Muscle of leg (tissue), 11 donors: ENCODE results near the gene SUPT6H. TPM values are rescaled to one million over a fixed set of nuclear protein-coding genes. Genes with fewer than 3 reads are reported as not detected.
"Not testable (repeated sequence)": the region's sequence is repeated elsewhere in the genome, so short reads cannot be mapped to it uniquely, and the experiment has no call there.

Experiments
- DNase-seq: peaks from one replicate; pipeline ENCODE4 v3.0.0; 2013
- H3K27ac ChIP-seq: one replicate; pipeline ENCODE4 v1.5.1; 2013; ENCODE audit warnings: mild to moderate bottlenecking, low read length, control low read depth
- H3K27me3 ChIP-seq: one replicate; pipeline ENCODE4 v1.6.1; 2013; ENCODE audit warnings: low read length; ENCODE audit not compliant: control insufficient read depth, insufficient read depth
- H3K36me3 ChIP-seq: one replicate; pipeline ENCODE4 v1.6.1; 2013; ENCODE audit warnings: low read length; ENCODE audit not compliant: control insufficient read depth, insufficient read depth
- H3K4me1 ChIP-seq: one replicate; pipeline ENCODE4 v1.6.1; 2013; ENCODE audit warnings: low read length; ENCODE audit not compliant: control insufficient read depth, insufficient read depth
- H3K4me3 ChIP-seq: one replicate; pipeline ENCODE4 v1.5.1; 2013; ENCODE audit warnings: low read length, control low read depth
- H3K9me3 ChIP-seq: replicated peaks from 2 replicates; pipeline ENCODE4 v1.6.1; 2013; ENCODE audit warnings: low read depth, low read length; ENCODE audit not compliant: control insufficient read depth
- WGBS: methylation state at CpG from one replicate; pipeline ENCODE4 v1.1.5; 2013; ENCODE audit warnings: missing lambda C conversion rate; ENCODE audit not compliant: insufficient coverage; 5-methylcytosine and 5-hydroxymethylcytosine counted together
- polyA plus RNA-seq, 8 donors: library from polyadenylated mRNA; unstranded; fragments of 120-200 nt; gene quantifications; one replicate each; pipeline versions ENCODE4 v1.2.1 to v1.2.3, GENCODE V29; 2013; ENCODE audit warnings: inconsistent platforms in 1 of 8, low replicate concordance in 1 of 8; ENCODE audit not compliant: insufficient read length in 8 of 8, insufficient read depth in 1 of 8
- total RNA-seq: library from RNA; stranded (reverse); fragments of 120-200 nt; gene quantifications from one replicate; pipeline ENCODE4 v1.2.4, GENCODE V29; 2013

SUPT6H gene
- total and polyA plus RNA-seq, 9 donors, result 28.1 to 53.3 (median 43.5) TPM

DNA sequence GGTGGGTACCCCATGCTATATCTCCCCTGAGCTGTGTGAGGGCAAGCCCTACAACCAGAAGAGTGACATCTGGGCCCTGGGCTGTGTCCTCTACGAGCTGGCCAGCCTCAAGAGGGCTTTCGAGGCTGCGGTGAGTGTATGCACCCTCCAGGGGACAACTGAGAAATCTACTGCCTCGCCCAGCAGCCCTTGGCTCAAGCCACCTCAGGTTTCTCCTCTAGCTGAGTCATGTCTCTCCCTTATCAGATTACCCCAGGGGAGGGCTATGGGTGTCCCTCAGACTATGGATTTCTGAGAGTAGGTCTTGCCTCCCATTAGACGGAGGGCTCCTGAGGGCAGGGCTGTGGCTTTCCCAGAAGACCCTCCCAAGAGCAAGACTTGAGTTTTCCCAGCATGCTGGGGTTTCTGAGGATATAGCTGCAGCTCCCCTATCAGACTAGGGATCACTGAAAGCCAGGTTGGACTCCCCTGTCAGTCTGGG is 73.3 kb downstream of the SUPT6H start:
- Histone ChIP-seq H3K27me3 (no peaks in the 10 kb centered on the region), H3K27ac (no peak overlapping the region), H3K4me1 (no peaks in the 10 kb centered on the region), H3K36me3 (peaks cover 6% of the 10 kb centered on the region), H3K4me3 (no peak overlapping the region), H3K9me3 (no peaks in the 10 kb centered on the region)
- no peak for DNase-seq
- WGBS, result 33% methylated on average over 1 of the region's 5 CpGs

GRCh38 chr17:28735913-28736769 is 74.1 kb downstream of the SUPT6H start:
- DNase-seq, H3K36me3 ChIP-seq, H3K27ac ChIP-seq, H3K4me3 ChIP-seq, H3K27me3 ChIP-seq, H3K9me3 ChIP-seq, H3K4me1 ChIP-seq: not testable (repeated sequence)
- no CpG with 5 or more reads among the region's 8 CpGs for WGBS

DNA sequence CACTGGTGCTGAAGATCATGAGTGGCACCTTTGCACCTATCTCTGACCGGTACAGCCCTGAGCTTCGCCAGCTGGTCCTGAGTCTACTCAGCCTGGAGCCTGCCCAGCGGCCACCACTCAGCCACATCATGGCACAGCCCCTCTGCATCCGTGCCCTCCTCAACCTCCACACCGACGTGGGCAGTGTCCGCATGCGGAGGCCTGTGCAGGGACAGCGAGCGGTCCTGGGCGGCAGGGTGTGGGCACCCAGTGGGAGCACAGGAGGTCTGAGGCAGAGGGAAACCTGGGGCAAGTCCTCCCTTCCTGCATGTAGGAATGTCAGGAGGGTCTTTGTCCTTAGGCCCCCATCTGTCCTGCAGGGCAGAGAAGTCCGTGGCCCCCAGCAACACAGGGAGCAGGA is 75.3 kb downstream of the SUPT6H start:
- H3K4me1 ChIP-seq, result peaks cover 3% of the 10 kb centered on the region
- H3K27me3 ChIP-seq, result no peaks in the 10 kb centered on the region
- peaks cover 10% of the 10 kb centered on the region for H3K36me3 ChIP-seq
- H3K9me3 ChIP-seq, result no peaks in the 10 kb centered on the region
- WGBS, result 97% methylated on average over 9 of the region's 12 CpGs
- no peak overlapping the region for H3K4me3 ChIP-seq
- DNase-seq, result no peak
- H3K27ac ChIP-seq, result no peak overlapping the region

GRCh38 chr17:28737770-28738679 is 76.0 kb downstream of the SUPT6H start:
- no peak overlapping the region for H3K27ac ChIP-seq
- no peak overlapping the region for H3K4me3 ChIP-seq
- no peak for DNase-seq
- WGBS, result 93% methylated on average over 15 of the region's 22 CpGs
- peaks cover 10% of the 10 kb centered on the region for H3K36me3 ChIP-seq
- H3K27me3 ChIP-seq, result no peaks in the 10 kb centered on the region
- no peaks in the 10 kb centered on the region for H3K9me3 ChIP-seq
- peaks cover 7% of the 10 kb centered on the region for H3K4me1 ChIP-seq

DNA sequence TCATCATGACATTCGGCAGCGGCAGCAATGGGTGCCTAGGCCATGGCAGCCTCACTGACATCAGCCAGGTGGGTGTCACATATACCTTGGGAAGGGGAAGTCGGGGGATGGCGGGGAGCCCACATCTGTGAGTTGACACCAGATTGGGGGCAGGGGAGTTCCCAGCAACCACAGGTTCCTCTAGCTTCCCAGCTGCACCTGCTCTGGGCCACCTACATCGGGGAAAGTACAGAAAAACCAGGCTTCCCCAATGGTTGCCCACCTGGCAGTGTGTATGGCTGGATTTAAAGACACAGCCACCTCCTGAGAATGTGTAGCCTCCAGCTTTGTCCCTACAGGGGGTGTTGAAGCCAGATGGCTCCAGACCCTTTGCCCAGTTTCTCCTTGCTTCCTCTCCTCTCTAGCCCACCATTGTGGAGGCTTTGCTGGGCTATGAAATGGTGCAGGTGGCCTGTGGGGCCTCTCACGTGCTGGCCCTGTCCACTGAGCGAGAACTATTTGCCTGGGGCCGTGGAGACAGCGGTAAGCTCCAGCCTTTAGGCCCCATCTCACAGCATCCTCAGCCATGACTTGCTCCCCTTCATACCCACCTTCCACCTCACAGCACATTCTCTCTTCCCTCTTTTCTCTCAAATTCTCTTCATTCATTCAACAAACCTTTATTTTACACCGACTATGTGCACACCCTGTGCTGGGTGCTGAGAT is 76.8 kb downstream of the SUPT6H start:
- H3K4me3 ChIP-seq, result no peak overlapping the region
- no peak overlapping the region for H3K27ac ChIP-seq
- peaks cover 10% of the 10 kb centered on the region for H3K36me3 ChIP-seq
- 85% methylated on average over 6 of the region's 10 CpGs for WGBS
- no peaks in the 10 kb centered on the region for H3K27me3 ChIP-seq
- H3K9me3 ChIP-seq, result no peaks in the 10 kb centered on the region
- no peak for DNase-seq
- peaks cover 13% of the 10 kb centered on the region for H3K4me1 ChIP-seq

GRCh38 chr17:28740406-28741357 is 78.7 kb downstream of the SUPT6H start:
- H3K36me3 ChIP-seq, result peaks cover 10% of the 10 kb centered on the region
- H3K27ac ChIP-seq, result no peak overlapping the region
- WGBS, result 85% methylated on average over 6 of the region's 10 CpGs

DNA sequence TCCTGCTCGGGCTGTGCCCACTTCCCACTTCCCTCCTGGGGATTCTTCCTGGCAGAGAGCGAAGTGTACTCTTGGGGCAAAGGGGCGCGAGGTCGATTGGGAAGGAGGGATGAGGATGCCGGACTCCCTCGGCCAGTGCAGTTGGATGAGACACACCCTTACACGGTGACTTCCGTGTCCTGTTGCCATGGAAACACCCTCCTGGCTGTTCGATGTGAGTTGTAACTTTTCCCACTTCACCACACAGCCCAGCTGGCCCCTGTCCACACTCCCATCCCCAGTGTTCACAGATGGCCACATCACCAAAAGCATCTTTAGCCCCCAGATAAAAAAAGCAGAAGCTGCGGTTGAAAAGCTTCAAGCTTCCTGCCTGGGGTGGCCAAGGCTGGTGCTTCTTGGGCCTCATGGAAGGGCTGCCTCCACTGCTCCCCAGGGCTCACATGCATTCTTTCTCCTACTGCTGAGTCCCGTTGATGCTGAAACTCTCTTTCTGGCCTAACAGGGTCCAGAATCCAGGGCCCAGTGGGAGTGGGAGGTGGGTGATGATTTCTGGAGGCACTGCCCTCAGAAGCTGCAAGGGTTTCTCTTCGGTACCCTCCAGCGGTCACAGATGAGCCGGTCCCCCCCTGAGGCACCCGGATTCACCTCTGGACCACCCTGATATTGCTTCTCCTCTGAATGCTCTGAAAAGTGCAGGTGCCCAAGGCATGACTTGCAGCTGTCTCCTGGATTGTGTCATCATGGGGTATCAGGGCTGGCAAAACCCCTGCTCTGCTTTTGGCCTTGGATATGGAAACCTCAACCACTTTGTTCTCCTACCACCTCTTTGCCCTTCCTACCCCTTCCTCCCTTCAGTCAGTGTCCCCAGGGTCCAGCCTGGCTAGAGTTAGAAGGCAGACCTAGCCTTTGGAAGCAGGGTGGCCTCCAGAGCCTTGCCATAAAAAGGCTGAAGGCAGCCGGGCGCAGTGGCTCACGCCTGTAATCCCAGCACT is 79.6 kb downstream of the SUPT6H start:
- 62% methylated on average over 13 of the region's 19 CpGs for WGBS
- Histone ChIP-seq H3K4me1 (peaks cover 31% of the 10 kb centered on the region), H3K36me3 (peaks cover 16% of the 10 kb centered on the region), H3K27ac (no peak overlapping the region), H3K27me3 (no peaks in the 10 kb centered on the region), H3K4me3 (no peak overlapping the region), H3K9me3 (no peaks in the 10 kb centered on the region)
- DNase-seq, result peak; percentile 54

More at GRCh38 chr17:28740406-28741357, 78.7 kb downstream of the SUPT6H start:
- peaks cover 22% of the 10 kb centered on the region for H3K4me1 ChIP-seq
- H3K27me3 ChIP-seq, result no peaks in the 10 kb centered on the region
- H3K9me3 ChIP-seq, result no peaks in the 10 kb centered on the region
- no peak for DNase-seq
- no peak overlapping the region for H3K4me3 ChIP-seq

GRCh38 chr17:28743243-28744103 is 81.5 kb downstream of the SUPT6H start, which contains the start of gene TRAF4:
Gene TRAF4, plus strand, starts transcription at chr17:28744011. Its CDS starts 102 bp downstream, at chr17:28744113.
- Histone ChIP-seq H3K27ac (peak within 1 kb of the TSS; percentile 98), H3K36me3 (peaks cover 26% of the 10 kb centered on the region), H3K9me3 (no peaks in the 10 kb centered on the region), H3K4me1 (peaks cover 48% of the 10 kb centered on the region), H3K4me3 (peak within 1 kb of the TSS; percentile 72), H3K27me3 (no peaks in the 10 kb centered on the region)
- under 1% methylated on average over 65 of the region's 70 CpGs for WGBS
- DNase-seq, result peak; percentile 93
